HL-60 (cell line): ENCODE data around the gene PLA2G6.

Experiments
- DNase-seq, 2 experiments: peaks; one replicate each; pipeline ENCODE4 v3.0.0-alpha.2; 2010 to 2020; ENCODE audit warnings: low read depth in 1 of 2, low spot score in 1 of 2
- H3K27ac ChIP-seq: fragments of 250-450 bp; sonication (Bioruptor Pico); replicated peaks from 2 replicates; pipeline ENCODE4 v1.5.1; 2020; ENCODE audit warnings: mild to moderate bottlenecking, moderate library complexity
- H3K27me3 ChIP-seq: fragments of 250-450 bp; sonication (Bioruptor Pico); 2 replicates; pipeline ENCODE4 v1.5.1; 2021; ENCODE audit warnings: mild to moderate bottlenecking, moderate library complexity; ENCODE audit not compliant: insufficient read depth, poor library complexity, severe bottlenecking
- H3K4me3 ChIP-seq: replicated peaks from 2 replicates; pipeline ENCODE4 v1.5.1; 2011; ENCODE audit warnings: mild to moderate bottlenecking, control low read depth, low read length; ENCODE audit not compliant: insufficient read depth
- GABPA ChIP-seq: IDR thresholded peaks from 2 replicates; pipeline ENCODE4 v1.6.1; 2012; ENCODE audit warnings: low read depth
- POLR2AphosphoS5 ChIP-seq: IDR thresholded peaks from 2 replicates; pipeline ENCODE4 v1.6.1; 2012; ENCODE audit warnings: low read depth
- SPI1 ChIP-seq: IDR thresholded peaks from 2 replicates; pipeline ENCODE4 v1.6.1; 2012; ENCODE audit warnings: low read depth, mild to moderate bottlenecking, borderline replicate concordance
- TF ChIP-seq, protein P1 (sequence below): IDR thresholded peaks from one replicate; pipeline ENCODE4 v1.5.1; 2011; ENCODE audit warnings: low read length, control low read depth, inconsistent platforms; ENCODE audit not compliant: insufficient read depth
- TF ChIP-seq, protein P2 (sequence below): IDR thresholded peaks from 2 replicates; pipeline ENCODE4 v1.6.1; 2012; ENCODE audit warnings: low read depth; ENCODE audit not compliant: insufficient replicate concordance

Gene PLA2G6

DNA sequence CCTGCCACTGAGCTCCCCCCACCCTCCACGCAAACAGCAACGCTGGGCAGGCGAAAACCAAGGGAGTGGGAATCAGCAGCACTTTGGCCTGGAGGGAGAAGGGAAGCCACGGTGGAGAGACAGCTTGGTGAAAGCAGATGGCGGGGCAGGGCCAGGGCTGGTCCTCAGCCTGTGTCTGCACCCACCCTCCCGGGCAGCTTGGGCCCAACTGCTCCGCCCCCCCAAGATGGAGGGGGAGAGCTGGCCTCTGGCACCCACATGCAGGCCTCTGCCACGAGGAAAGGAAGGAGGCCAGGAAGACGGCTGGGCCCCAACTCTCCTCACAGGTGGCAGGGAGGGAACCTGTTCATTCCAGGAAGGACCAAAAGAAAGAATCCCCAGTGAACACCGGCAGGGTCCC lies 38.0 kb upstream of the PLA2G6 start:
- no peaks in the 10 kb centered on the region for H3K27me3 ChIP-seq
- no peak overlapping the region for H3K4me3 ChIP-seq
- DNase-seq = no peak
- H3K27ac ChIP-seq = no peak overlapping the region
- TF ChIP-seq, protein P1, sequence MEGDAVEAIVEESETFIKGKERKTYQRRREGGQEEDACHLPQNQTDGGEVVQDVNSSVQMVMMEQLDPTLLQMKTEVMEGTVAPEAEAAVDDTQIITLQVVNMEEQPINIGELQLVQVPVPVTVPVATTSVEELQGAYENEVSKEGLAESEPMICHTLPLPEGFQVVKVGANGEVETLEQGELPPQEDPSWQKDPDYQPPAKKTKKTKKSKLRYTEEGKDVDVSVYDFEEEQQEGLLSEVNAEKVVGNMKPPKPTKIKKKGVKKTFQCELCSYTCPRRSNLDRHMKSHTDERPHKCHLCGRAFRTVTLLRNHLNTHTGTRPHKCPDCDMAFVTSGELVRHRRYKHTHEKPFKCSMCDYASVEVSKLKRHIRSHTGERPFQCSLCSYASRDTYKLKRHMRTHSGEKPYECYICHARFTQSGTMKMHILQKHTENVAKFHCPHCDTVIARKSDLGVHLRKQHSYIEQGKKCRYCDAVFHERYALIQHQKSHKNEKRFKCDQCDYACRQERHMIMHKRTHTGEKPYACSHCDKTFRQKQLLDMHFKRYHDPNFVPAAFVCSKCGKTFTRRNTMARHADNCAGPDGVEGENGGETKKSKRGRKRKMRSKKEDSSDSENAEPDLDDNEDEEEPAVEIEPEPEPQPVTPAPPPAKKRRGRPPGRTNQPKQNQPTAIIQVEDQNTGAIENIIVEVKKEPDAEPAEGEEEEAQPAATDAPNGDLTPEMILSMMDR = no peak
- TF ChIP-seq GABPA (no peak), SPI1 (no peak), POLR2AphosphoS5 (no peak)
- TF ChIP-seq, protein P2, sequence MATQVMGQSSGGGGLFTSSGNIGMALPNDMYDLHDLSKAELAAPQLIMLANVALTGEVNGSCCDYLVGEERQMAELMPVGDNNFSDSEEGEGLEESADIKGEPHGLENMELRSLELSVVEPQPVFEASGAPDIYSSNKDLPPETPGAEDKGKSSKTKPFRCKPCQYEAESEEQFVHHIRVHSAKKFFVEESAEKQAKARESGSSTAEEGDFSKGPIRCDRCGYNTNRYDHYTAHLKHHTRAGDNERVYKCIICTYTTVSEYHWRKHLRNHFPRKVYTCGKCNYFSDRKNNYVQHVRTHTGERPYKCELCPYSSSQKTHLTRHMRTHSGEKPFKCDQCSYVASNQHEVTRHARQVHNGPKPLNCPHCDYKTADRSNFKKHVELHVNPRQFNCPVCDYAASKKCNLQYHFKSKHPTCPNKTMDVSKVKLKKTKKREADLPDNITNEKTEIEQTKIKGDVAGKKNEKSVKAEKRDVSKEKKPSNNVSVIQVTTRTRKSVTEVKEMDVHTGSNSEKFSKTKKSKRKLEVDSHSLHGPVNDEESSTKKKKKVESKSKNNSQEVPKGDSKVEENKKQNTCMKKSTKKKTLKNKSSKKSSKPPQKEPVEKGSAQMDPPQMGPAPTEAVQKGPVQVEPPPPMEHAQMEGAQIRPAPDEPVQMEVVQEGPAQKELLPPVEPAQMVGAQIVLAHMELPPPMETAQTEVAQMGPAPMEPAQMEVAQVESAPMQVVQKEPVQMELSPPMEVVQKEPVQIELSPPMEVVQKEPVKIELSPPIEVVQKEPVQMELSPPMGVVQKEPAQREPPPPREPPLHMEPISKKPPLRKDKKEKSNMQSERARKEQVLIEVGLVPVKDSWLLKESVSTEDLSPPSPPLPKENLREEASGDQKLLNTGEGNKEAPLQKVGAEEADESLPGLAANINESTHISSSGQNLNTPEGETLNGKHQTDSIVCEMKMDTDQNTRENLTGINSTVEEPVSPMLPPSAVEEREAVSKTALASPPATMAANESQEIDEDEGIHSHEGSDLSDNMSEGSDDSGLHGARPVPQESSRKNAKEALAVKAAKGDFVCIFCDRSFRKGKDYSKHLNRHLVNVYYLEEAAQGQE = no peak

DNA sequence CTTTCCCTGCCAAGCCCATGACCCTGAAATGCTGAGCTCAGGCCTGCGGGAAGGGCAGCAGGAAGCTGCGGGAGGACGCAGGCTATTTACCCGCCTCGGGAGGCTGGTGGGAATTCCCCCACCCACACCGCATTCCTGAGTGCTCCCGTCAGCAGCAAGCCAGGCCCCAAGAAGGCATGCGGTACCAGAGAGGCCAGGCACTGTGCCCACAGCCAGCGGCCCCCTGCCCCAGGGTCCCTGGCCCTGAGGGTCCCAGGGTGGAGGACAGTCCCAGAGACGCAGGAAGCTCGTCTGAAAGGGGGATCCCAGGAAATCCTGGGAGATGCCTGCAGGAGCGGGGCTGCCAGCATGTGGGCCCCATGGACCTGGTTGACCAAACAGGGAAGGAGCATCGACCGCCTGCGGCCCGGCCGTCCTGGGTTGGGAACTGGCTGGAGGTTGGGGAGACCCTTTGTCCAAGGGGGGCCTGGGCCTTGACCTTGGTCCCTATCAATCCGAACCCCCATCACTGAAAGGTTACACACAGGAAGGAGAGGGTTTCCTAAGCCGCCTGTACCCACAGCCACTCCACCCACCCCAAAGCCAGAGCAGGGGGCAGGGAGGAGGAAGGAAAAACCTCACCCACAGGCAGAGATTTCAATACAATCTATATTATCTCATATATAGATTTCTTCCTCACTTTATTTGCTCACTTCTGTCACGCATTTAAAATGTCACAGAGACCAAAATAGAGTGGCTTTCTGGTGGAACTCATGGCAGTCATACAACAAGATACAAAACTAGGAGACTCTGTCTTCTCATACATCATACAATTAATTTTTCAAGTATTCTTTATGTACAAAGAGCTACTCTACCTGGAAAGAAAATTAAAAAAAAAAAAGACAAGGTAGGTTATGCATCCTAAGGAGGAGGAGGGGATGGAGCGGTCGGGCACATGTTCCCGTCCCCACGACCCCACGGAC lies 37.3 kb upstream of the PLA2G6 start:
- no peak for DNase-seq
- Histone ChIP-seq H3K4me3 (no peak overlapping the region), H3K27me3 (no peaks in the 10 kb centered on the region), H3K27ac (no peak overlapping the region)
- TF ChIP-seq POLR2AphosphoS5 (no peak), SPI1 (no peak), GABPA (no peak)
- TF ChIP-seq, protein P1 = no peak
- TF ChIP-seq, protein P2 = no peak

DNA sequence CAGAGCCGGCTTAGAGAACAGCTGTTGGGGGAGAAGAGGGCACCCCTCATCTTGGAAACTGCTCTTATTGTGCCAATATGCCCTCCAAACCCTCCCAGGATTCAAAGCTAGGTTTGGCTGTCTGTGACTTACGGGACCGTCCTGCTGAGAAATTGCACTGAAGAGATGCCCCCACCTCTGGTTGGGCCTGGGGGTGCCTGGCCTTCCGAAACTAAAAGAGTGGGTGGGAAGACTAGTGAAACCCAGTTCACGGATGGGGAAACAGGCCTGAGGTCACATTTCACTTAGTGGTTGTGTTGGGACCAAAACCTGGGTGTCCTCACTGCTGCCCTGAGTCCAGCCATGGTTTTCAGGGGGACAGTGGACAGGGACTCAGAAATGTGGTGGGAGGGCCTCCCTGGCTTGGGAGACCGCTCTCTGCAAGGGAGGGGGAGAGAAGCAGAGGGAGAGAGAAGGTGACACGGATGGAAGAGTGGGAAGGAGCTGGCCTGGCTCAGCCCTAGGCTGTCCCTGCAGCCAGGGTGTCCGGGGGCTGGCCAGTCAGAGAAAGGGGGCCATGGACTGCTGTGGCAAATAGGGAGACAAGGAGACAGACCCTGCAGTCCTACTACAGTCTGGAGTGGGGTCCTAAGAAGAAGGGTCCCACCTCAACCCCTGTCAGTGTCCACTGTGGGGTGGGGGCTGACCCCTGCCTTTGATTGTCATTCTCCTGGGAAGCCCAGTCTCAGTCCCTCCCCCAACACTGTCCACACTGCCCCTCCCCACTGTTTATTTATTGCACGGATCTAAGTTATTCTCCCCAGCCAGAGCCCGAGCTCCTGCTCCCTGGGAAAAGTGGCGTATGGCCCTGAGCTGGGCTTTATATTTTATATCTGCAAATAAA lies 33.8 kb upstream of the PLA2G6 start:
- DNase-seq = no peak
- H3K27ac ChIP-seq = no peak overlapping the region
- H3K27me3 ChIP-seq = no peaks in the 10 kb centered on the region
- no peak overlapping the region for H3K4me3 ChIP-seq
- no peak for TF ChIP-seq SPI1
- TF ChIP-seq, protein P1 = no peak
- no peak for TF ChIP-seq POLR2AphosphoS5
- TF ChIP-seq, protein P2 = no peak
- TF ChIP-seq GABPA = no peak
